CD14-positive monocyte (primary cell): ENCODE measurements around the gene RHOV. TPM values are rescaled to one million over a fixed set of nuclear protein-coding genes. Genes with fewer than 3 reads are reported as not detected.

ENCODE experiments used
- DNase-seq, 3 donors: peaks; one replicate each; pipeline ENCODE4 v3.0.0-alpha.2; 2011 to 2022
- H2AFZ ChIP-seq: 2 replicates; pipeline ENCODE4 v1.6.0; 2012; ENCODE audit warnings: mild to moderate bottlenecking, low read depth, low read length, inconsistent platforms; ENCODE audit not compliant: insufficient read depth, poor library complexity, severe bottlenecking
- H3K27ac ChIP-seq, 2 donors: 1 replicate in 1 of 2; 2 replicates in 1 of 2; pipeline ENCODE4 v1.5.1; 2012 to 2013; ENCODE audit warnings: low read length in 2 of 2, control low read depth in 1 of 2, inconsistent platforms in 1 of 2, low read depth in 1 of 2, mild to moderate bottlenecking in 1 of 2
- H3K27me3 ChIP-seq, 2 donors: one replicate each; pipeline versions ENCODE4 v1.6.0 to v1.6.1; 2011 to 2013; ENCODE audit warnings: low read length in 2 of 2; ENCODE audit not compliant: control insufficient read depth in 2 of 2, insufficient read depth in 2 of 2
- H3K36me3 ChIP-seq, 2 donors: replicated peaks in 1 of 2; 1 replicate in 1 of 2; 2 replicates in 1 of 2; pipeline versions ENCODE4 v1.5.1 to v1.6.1; 2012 to 2013; ENCODE audit warnings: low read length in 2 of 2, control low read depth in 1 of 2, inconsistent platforms in 1 of 2, mild to moderate bottlenecking in 1 of 2; ENCODE audit not compliant: insufficient read depth in 2 of 2, control insufficient read depth in 1 of 2
- H3K4me1 ChIP-seq, 2 donors: 1 replicate in 1 of 2; 2 replicates in 1 of 2; pipeline versions ENCODE4 v1.5.1 to v1.6.1; 2012 to 2013; ENCODE audit warnings: low read length in 2 of 2, control low read depth in 1 of 2, inconsistent platforms in 1 of 2, mild to moderate bottlenecking in 1 of 2, moderate library complexity in 1 of 2; ENCODE audit not compliant: insufficient read depth in 2 of 2, control insufficient read depth in 1 of 2
- H3K4me2 ChIP-seq: replicated peaks from 2 replicates; pipeline ENCODE3; 2012; ENCODE audit warnings: low read length, moderate library complexity, mild to moderate bottlenecking; ENCODE audit not compliant: poor library complexity, severe bottlenecking; ENCODE audit errors: extremely low read depth
- H3K4me3 ChIP-seq, 3 experiments: fragments of 200-600 bp in 1 of 3; sonication (generic) in 1 of 3; replicated peaks in 1 of 3; 1 replicate in 2 of 3; 2 replicates in 1 of 3; pipeline ENCODE4 v1.5.1; 2011 to 2013; ENCODE audit warnings: low read length in 3 of 3, mild to moderate bottlenecking in 3 of 3, control low read depth in 2 of 3, low read depth in 2 of 3, inconsistent platforms in 1 of 3, moderate library complexity in 1 of 3
- H3K79me2 ChIP-seq: 2 replicates; pipeline ENCODE4 v1.6.0; 2012; ENCODE audit warnings: mild to moderate bottlenecking, control low read depth, inconsistent platforms, low read length, moderate library complexity; ENCODE audit not compliant: insufficient read depth
- H3K9ac ChIP-seq: 2 replicates; pipeline ENCODE4 v1.6.0; 2017; ENCODE audit warnings: low read length, mild to moderate bottlenecking; ENCODE audit not compliant: insufficient read depth, poor library complexity, severe bottlenecking
- H3K9me3 ChIP-seq, 2 donors: replicated peaks in 1 of 2; 1 replicate in 1 of 2; 2 replicates in 1 of 2; pipeline versions ENCODE4 v1.5.1 to v1.6.1; 2012 to 2013; ENCODE audit warnings: low read length in 2 of 2, control low read depth in 1 of 2; ENCODE audit not compliant: control insufficient read depth in 1 of 2, insufficient read depth in 1 of 2
- H4K20me1 ChIP-seq: 2 replicates; pipeline ENCODE4 v1.6.0; 2012; ENCODE audit warnings: mild to moderate bottlenecking, low read length, control low read depth, moderate library complexity; ENCODE audit not compliant: insufficient read depth
- H3K27ac Mint-ChIP-seq, 7 donors: one replicate each; pipeline ENCODE4 v1.8.0; 2020; ENCODE audit warnings: mild to moderate bottlenecking in 7 of 7, mixed read lengths in 7 of 7, moderate library complexity in 6 of 7, inconsistent platforms in 2 of 7
- H3K27me3 Mint-ChIP-seq, 3 donors: one replicate each; pipeline ENCODE4 v1.8.0; 2021 to 2022; ENCODE audit warnings: low read depth in 3 of 3, mild to moderate bottlenecking in 3 of 3, mixed read lengths in 3 of 3, moderate library complexity in 3 of 3, inconsistent platforms in 1 of 3
- H3K36me3 Mint-ChIP-seq, 2 donors: one replicate each; pipeline ENCODE4 v1.8.0; 2020; ENCODE audit warnings: mixed read lengths in 2 of 2, inconsistent platforms in 1 of 2, mild to moderate bottlenecking in 1 of 2
- H3K4me1 Mint-ChIP-seq: one replicate; pipeline ENCODE4 v1.8.0; 2020; ENCODE audit warnings: mild to moderate bottlenecking, mixed read lengths
- H3K4me3 Mint-ChIP-seq, 2 donors: one replicate each; pipeline ENCODE4 v1.8.0; 2020; ENCODE audit warnings: mild to moderate bottlenecking in 2 of 2, mixed read lengths in 2 of 2, moderate library complexity in 1 of 2
- H3K9me3 Mint-ChIP-seq, 7 donors: one replicate each; pipeline ENCODE4 v1.8.0; 2020 to 2022; ENCODE audit warnings: mixed read lengths in 7 of 7, mild to moderate bottlenecking in 6 of 7, moderate library complexity in 6 of 7, inconsistent platforms in 2 of 7
- WGBS: methylation state at CpG from one replicate; pipeline ENCODE4 v1.1.5; 2013; ENCODE audit warnings: missing lambda C conversion rate; ENCODE audit not compliant: insufficient coverage; 5-methylcytosine and 5-hydroxymethylcytosine counted together
- intact Hi-C, 2 donors: fragments of 100-400 bp; cut with micrococcal nuclease; formaldehyde crosslinking; loops; one replicate each; pipeline versions ENCODE4 v1.15.0 to v1.15.1; 2023
- polyA plus RNA-seq, 3 donors: library from polyadenylated mRNA; depleted of rRNA in 1 of 3; unstranded in 2 of 3; stranded (reverse) in 1 of 3; fragments of 300-500 nt in 2 of 3; fragments of >200 nt in 1 of 3; fragmentation: Illumina TruSeq in 2 of 3; gene quantifications; 1 replicate in 2 of 3; 2 replicates in 1 of 3; pipeline ENCODE4 v1.2.3, GENCODE V29; 2012 to 2021
- TF ChIP-seq, protein P1 (sequence below): fragments of 200-600 bp; IDR thresholded peaks from one replicate; pipeline ENCODE4 v1.8.0; 2022; ENCODE audit warnings: antibody characterized with exemption, mild to moderate bottlenecking

Gene RHOV
- polyA plus RNA-seq, 3 donors: 0.08 TPM; not detected in 2

DNA sequence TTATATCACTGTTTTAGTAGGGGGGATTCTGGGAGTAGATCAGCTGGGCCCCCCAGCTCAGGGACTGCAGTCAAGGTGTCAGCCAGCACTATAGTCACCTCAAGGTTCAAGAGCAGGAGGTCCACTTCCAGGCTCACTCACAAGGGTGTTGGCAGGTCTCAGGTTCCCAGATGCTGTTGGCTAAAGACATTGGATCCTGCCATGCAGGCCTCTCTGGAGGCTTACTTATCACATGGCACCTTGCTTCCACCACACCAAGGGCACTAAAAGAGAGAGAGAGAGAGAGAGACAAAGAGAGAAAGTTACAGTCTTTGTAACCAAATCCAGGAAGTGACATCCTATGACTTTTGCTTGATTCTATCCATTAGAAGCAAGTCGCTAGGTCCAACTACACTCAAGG, 38.0 kb downstream of the RHOV start:
- no CpG with 5 or more reads among the region's 1 CpG for WGBS
- DNase-seq: no peak
- Mint-ChIP-seq H3K9me3 (peaks cover 0 to 3% (median 0%) of the 10 kb centered on the region in 7 donors), H3K27me3 (peaks cover 0 to 4% (median 3%) of the 10 kb centered on the region in 3 donors), H3K4me3 (no peak overlapping the region), H3K27ac (peak overlapping the region in 1 of 7 donors; percentile 9), H3K36me3 (no peaks in the 10 kb centered on the region), H3K4me1 (no peaks in the 10 kb centered on the region)
- no peaks in the 10 kb centered on the region for H4K20me1 ChIP-seq
- H3K79me2 ChIP-seq: no peaks in the 10 kb centered on the region
- H3K4me3 ChIP-seq: no peak overlapping the region
- no peaks in the 10 kb centered on the region for H3K27me3 ChIP-seq
- H3K27ac ChIP-seq: no peak overlapping the region
- no peaks in the 10 kb centered on the region for H3K36me3 ChIP-seq
- no peak overlapping the region for H3K9ac ChIP-seq
- no peak overlapping the region for H2AFZ ChIP-seq
- TF ChIP-seq, protein P1, sequence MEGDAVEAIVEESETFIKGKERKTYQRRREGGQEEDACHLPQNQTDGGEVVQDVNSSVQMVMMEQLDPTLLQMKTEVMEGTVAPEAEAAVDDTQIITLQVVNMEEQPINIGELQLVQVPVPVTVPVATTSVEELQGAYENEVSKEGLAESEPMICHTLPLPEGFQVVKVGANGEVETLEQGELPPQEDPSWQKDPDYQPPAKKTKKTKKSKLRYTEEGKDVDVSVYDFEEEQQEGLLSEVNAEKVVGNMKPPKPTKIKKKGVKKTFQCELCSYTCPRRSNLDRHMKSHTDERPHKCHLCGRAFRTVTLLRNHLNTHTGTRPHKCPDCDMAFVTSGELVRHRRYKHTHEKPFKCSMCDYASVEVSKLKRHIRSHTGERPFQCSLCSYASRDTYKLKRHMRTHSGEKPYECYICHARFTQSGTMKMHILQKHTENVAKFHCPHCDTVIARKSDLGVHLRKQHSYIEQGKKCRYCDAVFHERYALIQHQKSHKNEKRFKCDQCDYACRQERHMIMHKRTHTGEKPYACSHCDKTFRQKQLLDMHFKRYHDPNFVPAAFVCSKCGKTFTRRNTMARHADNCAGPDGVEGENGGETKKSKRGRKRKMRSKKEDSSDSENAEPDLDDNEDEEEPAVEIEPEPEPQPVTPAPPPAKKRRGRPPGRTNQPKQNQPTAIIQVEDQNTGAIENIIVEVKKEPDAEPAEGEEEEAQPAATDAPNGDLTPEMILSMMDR: no peak
- H3K4me1 ChIP-seq: no peaks in the 10 kb centered on the region
- H3K9me3 ChIP-seq: no peaks in the 10 kb centered on the region
- intact Hi-C loops: no loop called here
- no peak overlapping the region for H3K4me2 ChIP-seq

DNA sequence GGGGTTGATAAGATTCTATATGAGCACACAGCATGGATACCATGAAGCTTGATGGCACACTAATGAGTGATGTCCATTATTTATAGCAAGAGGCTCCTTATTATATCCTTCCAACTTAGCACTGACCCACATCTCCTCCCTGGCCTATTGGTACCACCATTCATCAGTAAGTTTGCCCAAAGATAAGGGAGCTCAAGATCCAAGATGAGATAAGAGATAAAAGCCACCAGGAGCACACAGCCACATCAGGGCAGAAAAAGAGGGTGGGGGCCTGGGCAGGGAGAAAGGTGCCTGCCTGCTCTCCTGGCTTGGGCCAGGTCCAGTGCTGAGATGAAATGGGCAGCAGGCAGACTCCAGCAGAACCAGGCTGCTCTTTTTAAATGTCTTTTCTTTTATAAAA, 41.1 kb downstream of the RHOV start:
- H3K4me3 Mint-ChIP-seq: no peak overlapping the region
- H3K36me3 Mint-ChIP-seq: no peaks in the 10 kb centered on the region
- no peak overlapping the region for H3K9ac ChIP-seq
- no peaks in the 10 kb centered on the region for H4K20me1 ChIP-seq
- H3K4me1 ChIP-seq: no peaks in the 10 kb centered on the region
- no peak overlapping the region for H3K4me2 ChIP-seq
- intact Hi-C loops: no loop called here
- no peak for DNase-seq
- no peak overlapping the region for H3K4me3 ChIP-seq
- H3K9me3 Mint-ChIP-seq: peaks cover 0 to 6% (median 0%) of the 10 kb centered on the region in 7 donors
- TF ChIP-seq, protein P1: no peak
- H3K27ac Mint-ChIP-seq: no peak overlapping the region
- no peaks in the 10 kb centered on the region for H3K79me2 ChIP-seq
- H3K27me3 Mint-ChIP-seq: peaks cover 1 to 5% (median 2%) of the 10 kb centered on the region in 3 donors
- no peaks in the 10 kb centered on the region for H3K9me3 ChIP-seq
- H2AFZ ChIP-seq: no peak overlapping the region
- H3K4me1 Mint-ChIP-seq: no peaks in the 10 kb centered on the region
- H3K36me3 ChIP-seq: no peaks in the 10 kb centered on the region
- H3K27ac ChIP-seq: no peak overlapping the region
- H3K27me3 ChIP-seq: no peaks in the 10 kb centered on the region
